Breast epithelium (tissue), 3 donors: ENCODE measurements around the gene APIP.

Experiments
- CTCF ChIP-seq, 3 donors: fragments of 450-650 bp; IDR thresholded peaks; one replicate each; pipeline ENCODE4 v1.5.1; 2016 to 2017; ENCODE audit warnings: antibody characterized with exemption in 3 of 3, mild to moderate bottlenecking in 3 of 3, moderate library complexity in 3 of 3
- POLR2A ChIP-seq: fragments of 450-650 bp; IDR thresholded peaks from one replicate; pipeline ENCODE4 v1.6.1; 2016; ENCODE audit warnings: antibody characterized with exemption, mild to moderate bottlenecking, moderate library complexity
- POLR2AphosphoS5 ChIP-seq, 3 donors: sonication (generic); formaldehyde crosslinking; IDR thresholded peaks; one replicate each; pipeline ENCODE4 v1.6.1; 2017; ENCODE audit warnings: antibody characterized with exemption in 3 of 3

- no peak for TF ChIP-seq POLR2AphosphoS5 (IDR thresholded peaks at IDR 0.05)
- no peak for TF ChIP-seq CTCF (IDR thresholded peaks at IDR 0.05)
- TF ChIP-seq POLR2A, result no peak
These were observed 46.8 kb downstream of the APIP start for GRCh38 chr11:34869425-34869824.
